CD4-positive, alpha-beta T cell (primary cell): ENCODE measurements around the gene CYSRT1. TPM values are rescaled to one million over a fixed set of nuclear protein-coding genes. Genes with fewer than 3 reads are reported as not detected.

Source experiments
- ATAC-seq: fragments of 200-7000 bp; cut with Tn5 transposase; one replicate; pipeline ENCODE4 v1.10.0; 2022; ENCODE audit warnings: mild to moderate bottlenecking; ENCODE audit not compliant: poor library complexity
- CTCF ChIA-PET: fragments of 350-600 bp; sonication (Branson Sonifier 250); formaldehyde crosslinking; loops from one replicate; lab custom pipeline; 2021; ENCODE audit warnings: antibody characterized with exemption, inconsistent platforms; lab: Charles Lee
- POLR2A ChIA-PET: fragments of 350-600 bp; sonication (Branson Sonifier 250); formaldehyde crosslinking; loops from one replicate; lab custom pipeline; 2021; ENCODE audit warnings: antibody characterized with exemption, inconsistent platforms; lab: Charles Lee
- DNase-seq, 14 experiments: peaks; one replicate each; pipeline ENCODE4 v3.0.0-alpha.2; 2013 to 2020; ENCODE audit warnings: mixed read lengths in 2 of 14
- H3K27ac ChIP-seq, 2 donors: one replicate each; pipeline versions ENCODE4 v1.5.1 to v1.7.0; 2013; ENCODE audit warnings: low read length in 2 of 2, low read depth in 1 of 2, mild to moderate bottlenecking in 1 of 2
- H3K27me3 ChIP-seq, 2 experiments: 1 replicate in 1 of 2; 2 replicates in 1 of 2; pipeline versions ENCODE4 v1.6.1 to v1.7.0; 2013; ENCODE audit warnings: low read length in 2 of 2, control low read depth in 1 of 2, mild to moderate bottlenecking in 1 of 2, moderate library complexity in 1 of 2; ENCODE audit not compliant: insufficient read depth in 2 of 2, control insufficient read depth in 1 of 2
- H3K36me3 ChIP-seq: one replicate; pipeline ENCODE4 v1.6.1; 2013; ENCODE audit warnings: low read length, control low read depth; ENCODE audit not compliant: insufficient read depth
- H3K4me1 ChIP-seq: one replicate; pipeline ENCODE4 v1.6.1; 2013; ENCODE audit warnings: low read length, control low read depth; ENCODE audit not compliant: insufficient read depth
- H3K4me3 ChIP-seq: one replicate; pipeline ENCODE4 v1.5.1; 2013; ENCODE audit warnings: mild to moderate bottlenecking, low read length, moderate library complexity
- H3K9me3 ChIP-seq, 2 experiments: 1 replicate in 1 of 2; 2 replicates in 1 of 2; pipeline versions ENCODE4 v1.6.1 to v1.7.0; 2013; ENCODE audit warnings: low read length in 2 of 2, mild to moderate bottlenecking in 2 of 2, control low read depth in 1 of 2, moderate library complexity in 1 of 2; ENCODE audit not compliant: control insufficient read depth in 1 of 2, insufficient read depth in 1 of 2
- H3K27ac Mint-ChIP-seq: one replicate; pipeline ENCODE4 v1.8.0; 2020; ENCODE audit warnings: mixed read lengths
- H3K27me3 Mint-ChIP-seq: one replicate; pipeline ENCODE4 v1.8.0; 2021; ENCODE audit warnings: mixed read lengths
- H3K36me3 Mint-ChIP-seq: one replicate; pipeline ENCODE4 v1.8.0; 2021; ENCODE audit warnings: low read depth, mixed read lengths
- H3K4me1 Mint-ChIP-seq: one replicate; pipeline ENCODE4 v1.8.0; 2021; ENCODE audit warnings: low read depth, mixed read lengths
- H3K4me3 Mint-ChIP-seq: one replicate; pipeline ENCODE4 v1.8.0; 2020; ENCODE audit warnings: mild to moderate bottlenecking, mixed read lengths
- H3K9me3 Mint-ChIP-seq: one replicate; pipeline ENCODE4 v1.8.0; 2020; ENCODE audit warnings: mixed read lengths
- intact Hi-C, 2 experiments: fragments of 100-400 bp; cut with DNase I in 1 of 2; cut with micrococcal nuclease in 1 of 2; formaldehyde crosslinking; loops; one replicate each; pipeline versions ENCODE4 v1.15.1 to v1.9.0; 2023 to 2025; cut with DNase I, micrococcal nuclease
- total RNA-seq, 174 experiments: library from RNA in 2 of 174; stranded (reverse) in 2 of 174; gene quantifications; one replicate each; pipeline ENCODE4 v1.2.3 and lab custom pipeline; 2021 to 2026
- TF ChIP-seq, protein P1 (sequence below): fragments of 200-600 bp; IDR thresholded peaks from one replicate; pipeline ENCODE4 v1.8.0; 2022; ENCODE audit warnings: antibody characterized with exemption, mild to moderate bottlenecking

The CYSRT1 gene
- total RNA-seq, 2 experiments from 2014 or later: 0.33 to 0.42 TPM

DNA sequence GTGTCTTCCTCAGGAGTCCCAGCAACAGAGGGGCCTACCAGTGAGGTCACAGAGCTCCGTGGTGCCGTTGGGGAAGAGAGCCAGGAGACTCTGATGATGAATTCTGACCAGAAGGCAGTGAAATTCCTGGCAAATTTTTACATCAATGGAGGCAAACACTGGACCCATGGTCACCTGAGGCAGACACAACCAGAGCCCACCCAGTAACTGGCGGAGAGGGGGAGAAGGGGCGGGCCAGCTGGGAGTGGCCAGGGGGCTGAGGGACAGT lies 26.2 kb downstream of the CYSRT1 start, which contains the start of gene STPG3:
TSS of gene STPG3 (plus strand) at position 93 of the 268 bp plus-strand sequence. CDS start at position 94, 1 bp downstream.
- Histone ChIP-seq H3K4me1 (peaks cover 16% of the 10 kb centered on the region), H3K27me3 (no peaks in the 10 kb centered on the region), H3K4me3 (no peak within 1 kb of the TSS), H3K36me3 (no peaks in the 10 kb centered on the region), H3K9me3 (no peaks in the 10 kb centered on the region), H3K27ac (no peak within 1 kb of the TSS)
- intact Hi-C loops: no loop called here
- ATAC-seq: no peak
- Mint-ChIP-seq H3K27me3 (no peaks in the 10 kb centered on the region), H3K4me1 (peaks cover 10% of the 10 kb centered on the region), H3K9me3 (no peaks in the 10 kb centered on the region), H3K36me3 (no peaks in the 10 kb centered on the region), H3K4me3 (peak within 1 kb of the TSS; percentile 68), H3K27ac (no peak within 1 kb of the TSS)
- TF ChIP-seq, protein P1, sequence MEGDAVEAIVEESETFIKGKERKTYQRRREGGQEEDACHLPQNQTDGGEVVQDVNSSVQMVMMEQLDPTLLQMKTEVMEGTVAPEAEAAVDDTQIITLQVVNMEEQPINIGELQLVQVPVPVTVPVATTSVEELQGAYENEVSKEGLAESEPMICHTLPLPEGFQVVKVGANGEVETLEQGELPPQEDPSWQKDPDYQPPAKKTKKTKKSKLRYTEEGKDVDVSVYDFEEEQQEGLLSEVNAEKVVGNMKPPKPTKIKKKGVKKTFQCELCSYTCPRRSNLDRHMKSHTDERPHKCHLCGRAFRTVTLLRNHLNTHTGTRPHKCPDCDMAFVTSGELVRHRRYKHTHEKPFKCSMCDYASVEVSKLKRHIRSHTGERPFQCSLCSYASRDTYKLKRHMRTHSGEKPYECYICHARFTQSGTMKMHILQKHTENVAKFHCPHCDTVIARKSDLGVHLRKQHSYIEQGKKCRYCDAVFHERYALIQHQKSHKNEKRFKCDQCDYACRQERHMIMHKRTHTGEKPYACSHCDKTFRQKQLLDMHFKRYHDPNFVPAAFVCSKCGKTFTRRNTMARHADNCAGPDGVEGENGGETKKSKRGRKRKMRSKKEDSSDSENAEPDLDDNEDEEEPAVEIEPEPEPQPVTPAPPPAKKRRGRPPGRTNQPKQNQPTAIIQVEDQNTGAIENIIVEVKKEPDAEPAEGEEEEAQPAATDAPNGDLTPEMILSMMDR: no peak
- no peak for DNase-seq
- ChIA-PET POLR2A (interaction anchor here (0.8 kb wide), 1 partner anchor 10 kb away, joined by 3 read pairs; the partner anchor contains the start of gene TUBB4B), CTCF (no interaction called here)

DNA sequence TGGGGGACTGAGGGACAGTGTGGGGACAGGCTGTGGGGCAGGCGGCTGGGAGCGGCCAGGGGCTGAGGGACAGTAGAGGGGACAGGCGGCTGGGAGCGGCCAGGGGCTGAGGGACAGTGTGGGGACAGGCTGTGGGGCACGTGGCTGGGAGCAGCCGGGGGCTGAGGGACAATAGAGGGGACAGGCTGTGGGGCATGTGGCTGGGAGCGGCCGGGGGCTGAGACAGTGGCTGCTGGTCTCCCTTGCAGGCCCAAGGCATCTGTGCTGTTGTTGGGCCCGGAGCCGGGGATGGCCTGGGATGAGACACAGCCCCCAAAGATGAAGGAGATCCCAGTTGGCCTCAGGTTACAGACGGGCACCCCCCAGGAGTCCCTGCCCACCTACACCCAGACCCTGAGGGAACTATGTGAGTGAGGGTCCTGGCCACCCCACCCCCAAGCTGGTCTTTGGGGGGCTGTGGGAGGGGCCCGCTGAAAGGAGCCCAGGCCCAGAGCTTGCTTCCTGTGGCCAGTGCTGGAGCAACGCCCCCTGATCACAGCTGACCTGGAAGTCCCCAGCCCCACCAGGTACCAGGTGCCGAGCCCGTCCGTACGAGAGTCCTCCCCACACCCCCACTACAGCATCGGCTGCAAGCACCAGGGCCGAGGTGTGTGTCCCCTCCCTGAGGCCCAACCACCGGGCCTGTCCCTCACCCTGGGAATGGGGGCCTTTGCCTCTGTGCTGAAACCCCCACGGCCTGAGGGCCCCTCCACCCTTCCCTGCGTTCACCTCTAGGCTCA lies 26.7 kb downstream of the CYSRT1 start:
- Mint-ChIP-seq H3K9me3 (no peaks in the 10 kb centered on the region), H3K4me1 (peaks cover 16% of the 10 kb centered on the region), H3K4me3 (peak overlapping the region; percentile 30), H3K27ac (no peak overlapping the region), H3K27me3 (no peaks in the 10 kb centered on the region), H3K36me3 (peaks cover 2% of the 10 kb centered on the region)
- ATAC-seq (no peak), DNase-seq (peak in 1 of 14 experiments; percentile 7)
- H3K9me3 ChIP-seq: no peaks in the 10 kb centered on the region
- CTCF ChIA-PET: no interaction called here
- no peaks in the 10 kb centered on the region for H3K27me3 ChIP-seq
- H3K4me3 ChIP-seq: no peak overlapping the region
- H3K4me1 ChIP-seq: peaks cover 21% of the 10 kb centered on the region
- TF ChIP-seq, protein P1: no peak
- intact Hi-C loops: no loop called here
- POLR2A ChIA-PET: interaction anchor here (0.8 to 3.8 kb wide), 2 partner anchors 9 to 11 kb away, joined by 3 to 27 read pairs; partner anchors contain the start of gene TUBB4B
- H3K27ac ChIP-seq: no peak overlapping the region
- H3K36me3 ChIP-seq: peaks cover 4% of the 10 kb centered on the region

DNA sequence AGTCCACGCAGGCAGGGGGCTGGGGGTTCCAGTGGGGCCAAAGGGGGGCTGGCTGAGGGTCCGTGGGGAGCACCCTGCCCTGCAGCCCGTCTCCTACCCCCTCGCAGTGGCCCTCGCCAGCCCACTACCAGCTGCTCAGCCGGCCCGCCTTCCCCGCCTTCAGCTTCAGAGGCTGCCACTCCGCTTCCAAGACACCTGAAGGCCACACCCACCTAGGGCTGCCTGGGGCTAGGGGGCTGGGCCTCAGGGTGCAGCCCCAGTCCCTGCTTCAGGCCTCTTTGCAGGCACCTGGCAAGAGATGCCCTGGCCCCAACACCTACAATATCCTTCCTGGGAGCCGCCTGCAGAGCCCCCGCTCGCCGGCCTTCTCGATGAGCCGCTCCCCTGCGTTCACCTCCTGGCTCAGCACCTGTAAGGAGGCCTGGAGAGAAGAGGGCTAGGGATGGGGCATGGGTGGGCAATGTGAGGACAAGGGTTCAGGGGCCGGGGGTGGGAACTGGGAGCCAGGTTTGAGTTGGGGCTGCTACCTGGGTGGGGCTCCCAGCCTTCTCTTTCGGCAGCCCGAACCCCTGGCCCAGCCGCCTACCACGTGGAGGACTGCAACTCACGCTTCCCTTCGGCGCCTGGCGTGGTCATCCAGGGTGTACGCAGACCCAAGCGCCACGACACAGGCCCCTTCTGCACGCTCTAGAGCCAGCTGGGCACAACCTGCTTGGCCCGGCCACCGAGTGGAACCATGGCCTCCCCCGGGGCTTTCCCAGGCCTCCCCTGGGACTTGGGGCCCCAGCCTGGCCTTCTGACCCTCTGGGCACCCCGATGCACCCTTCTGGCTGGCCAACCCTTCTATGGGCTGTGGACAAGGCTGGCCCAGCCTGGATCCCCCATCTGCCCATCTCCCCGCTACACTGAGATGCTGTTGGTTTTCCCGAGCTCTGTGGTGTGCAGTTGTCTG lies 27.9 kb downstream of the CYSRT1 start:
- no peaks in the 10 kb centered on the region for H3K27me3 ChIP-seq
- H3K27ac Mint-ChIP-seq: no peak overlapping the region
- H3K4me1 ChIP-seq: peaks cover 25% of the 10 kb centered on the region
- TF ChIP-seq, protein P1: no peak
- ATAC-seq (no peak), DNase-seq (peak in 1 of 14 experiments; percentile 6)
- H3K4me3 Mint-ChIP-seq: peak overlapping the region; percentile 45
- no peak overlapping the region for H3K4me3 ChIP-seq
- intact Hi-C loops: no loop called here
- H3K36me3 ChIP-seq: peaks cover 11% of the 10 kb centered on the region
- H3K27ac ChIP-seq: no peak overlapping the region
- ChIA-PET CTCF (interaction anchor here (2.9 kb wide), 1 partner anchor 16 kb away, joined by 18 read pairs; no protein-coding TSS in a partner anchor), POLR2A (interaction anchor here (1.4 to 4.7 kb wide), 3 partner anchors 10 to 525 kb away, joined by 4 to 63 read pairs (median 27); partner anchors contain the start of gene TUBB4B)
- peaks cover 5% of the 10 kb centered on the region for H3K36me3 Mint-ChIP-seq
- no peaks in the 10 kb centered on the region for H3K27me3 Mint-ChIP-seq
- peaks cover 16% of the 10 kb centered on the region for H3K4me1 Mint-ChIP-seq
- H3K9me3 Mint-ChIP-seq: no peaks in the 10 kb centered on the region
- no peaks in the 10 kb centered on the region for H3K9me3 ChIP-seq
